Measurements from ENCODE around the gene KLHL29.

Gene KLHL29

GRCh38 chr2:23692263-23692662, 307.3 kb downstream of the KLHL29 start:
- FAIRE-seq (no peak), DNase-seq (ENCODE audit: low spot score) (no peak)

GRCh38 chr2:23692851-23693605, 308.0 kb downstream of the KLHL29 start:
- no peak for FAIRE-seq
- DNase-seq (ENCODE audit: low spot score) = no peak

DNA sequence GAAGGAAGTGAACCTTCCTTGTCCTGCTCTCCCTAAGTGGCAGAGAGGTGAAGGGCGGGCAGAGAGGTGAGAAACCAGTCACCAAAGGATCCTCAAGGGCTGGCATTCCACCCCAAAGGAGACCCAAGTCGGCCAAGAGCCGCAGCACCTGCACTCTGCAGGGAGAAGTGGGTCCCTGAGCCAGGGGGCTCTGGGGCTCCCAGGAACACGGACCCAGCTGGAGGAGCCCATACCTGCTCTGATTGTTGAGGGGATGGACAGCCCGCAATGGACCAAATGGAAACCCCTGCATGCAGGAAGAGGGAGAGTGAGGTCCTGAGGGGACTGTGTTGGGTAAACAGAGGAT, 308.6 kb downstream of the KLHL29 start:
- FAIRE-seq (no peak), DNase-seq (ENCODE audit: low spot score) (no peak)

GRCh38 chr2:23694058-23695045, 309.4 kb downstream of the KLHL29 start:
- DNase-seq (ENCODE audit: low spot score) = no peak
- no peak for FAIRE-seq

DNA sequence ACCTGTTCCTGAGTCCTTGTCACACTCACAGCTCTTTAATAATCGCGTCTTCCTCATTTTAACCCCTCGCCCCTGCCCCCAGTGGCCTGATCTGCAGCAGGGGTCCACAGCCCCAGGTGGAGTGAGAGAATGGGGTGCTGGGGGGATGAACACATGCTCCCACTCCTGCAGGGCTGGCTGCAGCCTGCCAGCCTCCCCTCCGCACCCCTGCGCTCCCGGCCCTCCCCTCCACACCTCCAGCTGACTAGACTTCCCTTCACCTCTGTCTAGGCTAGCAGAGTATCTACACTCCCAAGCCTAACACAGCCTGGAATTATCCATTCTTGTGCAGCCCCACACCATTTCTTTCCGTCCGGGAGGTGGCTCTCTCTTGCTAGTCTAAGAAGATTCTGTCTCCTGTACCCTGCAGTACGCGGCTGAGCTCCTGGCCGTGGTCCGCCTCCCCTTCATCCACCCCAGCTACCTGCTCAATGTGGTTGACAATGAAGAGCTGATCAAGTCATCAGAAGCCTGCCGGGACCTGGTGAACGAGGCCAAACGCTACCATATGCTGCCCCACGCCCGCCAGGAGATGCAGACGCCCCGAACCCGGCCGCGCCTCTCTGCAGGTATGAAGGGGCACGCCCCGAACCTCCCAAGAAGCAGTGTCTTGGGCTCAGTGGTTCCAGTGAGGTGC, 310.4 kb downstream of the KLHL29 start:
- DNase-seq (ENCODE audit: low spot score) = no peak
- FAIRE-seq = no peak

- FAIRE-seq (no peak), DNase-seq (ENCODE audit: low spot score) (no peak)
These were observed 311.1 kb downstream of the KLHL29 start for GRCh38 chr2:23695890-23696751.

GRCh38 chr2:23696752-23697045, 311.7 kb downstream of the KLHL29 start:
- FAIRE-seq = no peak
- DNase-seq (ENCODE audit: low spot score) = no peak

GRCh38 chr2:23697256-23698075, 312.5 kb downstream of the KLHL29 start:
- no peak for FAIRE-seq
- no peak for DNase-seq (ENCODE audit: low spot score)

- FAIRE-seq (no peak), DNase-seq (ENCODE audit: low spot score) (no peak)
These were observed 313.2 kb downstream of the KLHL29 start for GRCh38 chr2:23698116-23698693.

DNA sequence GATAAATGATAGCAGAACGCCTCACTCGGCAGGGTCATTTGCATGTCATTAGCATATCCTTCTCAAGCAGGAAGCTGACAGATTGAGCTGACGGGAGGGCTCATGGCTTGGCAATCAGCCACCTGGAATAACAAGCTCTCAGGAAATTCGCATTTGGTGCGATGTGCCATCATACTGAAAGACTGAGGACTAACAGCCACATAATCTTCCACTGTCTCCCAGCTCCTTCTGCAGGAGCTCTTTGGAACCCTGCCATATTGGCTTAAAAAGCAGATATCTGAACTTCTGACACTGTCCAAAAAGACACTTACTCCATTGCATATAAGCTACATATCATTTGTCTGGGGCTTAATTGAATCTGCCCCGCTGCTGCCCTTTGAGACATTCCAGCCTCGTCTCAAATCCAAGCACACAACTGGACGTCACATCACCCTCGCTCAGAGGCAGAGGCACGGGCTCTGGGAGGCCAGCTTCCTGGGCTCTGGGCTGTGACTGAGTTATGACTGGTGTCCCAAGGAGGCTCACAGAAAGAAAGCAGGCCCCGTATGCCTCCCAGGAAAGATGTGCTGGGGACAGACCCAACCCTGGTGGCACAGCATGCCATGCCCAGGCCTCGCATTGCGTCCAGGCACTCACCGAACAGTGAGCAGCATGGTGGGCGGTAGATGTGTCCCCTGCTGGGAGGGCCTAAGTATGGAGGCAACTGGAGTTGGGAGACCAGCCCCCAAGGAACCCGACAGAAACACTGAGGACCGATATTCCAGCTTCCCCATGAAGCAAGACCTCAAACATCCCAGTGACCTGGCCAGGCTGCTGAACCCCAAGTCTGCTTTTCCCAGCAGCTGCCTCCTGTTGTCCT, 314.0 kb downstream of the KLHL29 start:
- no peak for FAIRE-seq

GRCh38 chr2:23699580-23699925, 314.6 kb downstream of the KLHL29 start:
- no peak for FAIRE-seq
- DNase-seq (ENCODE audit: low spot score) = no peak

More for the DNA sequence above, 314.0 kb downstream of the KLHL29 start:
- no peak for DNase-seq (ENCODE audit: low spot score)

DNA sequence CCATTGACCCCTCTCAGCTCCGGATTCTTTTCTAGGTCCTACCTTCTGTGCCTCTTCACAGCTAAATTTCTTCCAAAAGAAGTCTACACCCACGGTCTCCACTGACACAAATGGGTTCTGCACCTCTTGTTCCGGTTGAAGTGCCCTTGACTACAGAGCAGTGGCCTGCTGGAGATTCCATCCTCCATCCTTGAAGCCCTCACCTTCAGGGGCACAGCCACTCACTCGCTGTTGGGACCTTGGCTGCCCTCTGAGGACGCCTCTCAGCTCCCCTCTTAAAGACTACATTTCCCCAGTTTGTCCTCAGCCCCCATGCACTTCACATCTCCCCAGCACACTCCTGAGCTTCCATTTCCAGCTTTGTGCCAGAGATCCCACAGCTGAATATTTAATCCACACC, 315.6 kb downstream of the KLHL29 start:
- DNase-seq (ENCODE audit: low spot score) (no peak), FAIRE-seq (no peak)

DNA sequence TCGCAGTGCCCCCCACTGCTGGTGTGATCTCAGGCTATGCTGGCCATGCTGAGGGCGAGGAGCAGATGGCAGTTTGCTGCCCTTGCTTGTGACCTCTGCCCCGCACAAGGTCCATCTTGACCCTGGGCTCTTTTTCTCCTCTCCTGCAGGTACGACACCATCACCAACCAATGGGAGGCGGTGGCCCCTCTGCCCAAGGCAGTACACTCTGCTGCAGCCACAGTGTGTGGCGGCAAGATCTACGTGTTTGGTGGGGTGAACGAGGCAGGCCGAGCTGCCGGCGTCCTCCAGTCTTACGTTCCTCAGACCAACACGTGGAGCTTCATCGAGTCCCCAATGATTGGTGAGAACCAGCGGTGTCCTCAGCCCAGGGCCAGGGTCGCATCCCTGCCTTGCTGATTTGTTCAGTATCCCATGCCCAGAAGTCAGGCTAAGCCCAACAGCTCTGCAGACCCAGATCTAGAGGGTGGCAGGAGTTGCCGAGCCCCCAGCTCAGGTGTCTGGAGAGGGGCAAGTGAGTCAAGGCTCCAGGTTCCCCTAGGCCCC, 318.1 kb downstream of the KLHL29 start:
- FAIRE-seq (no peak), DNase-seq (ENCODE audit: low spot score) (no peak)

GRCh38 chr2:23703583-23704385, 318.8 kb downstream of the KLHL29 start:
- no peak for DNase-seq (ENCODE audit: low spot score)
- FAIRE-seq = no peak

DNA sequence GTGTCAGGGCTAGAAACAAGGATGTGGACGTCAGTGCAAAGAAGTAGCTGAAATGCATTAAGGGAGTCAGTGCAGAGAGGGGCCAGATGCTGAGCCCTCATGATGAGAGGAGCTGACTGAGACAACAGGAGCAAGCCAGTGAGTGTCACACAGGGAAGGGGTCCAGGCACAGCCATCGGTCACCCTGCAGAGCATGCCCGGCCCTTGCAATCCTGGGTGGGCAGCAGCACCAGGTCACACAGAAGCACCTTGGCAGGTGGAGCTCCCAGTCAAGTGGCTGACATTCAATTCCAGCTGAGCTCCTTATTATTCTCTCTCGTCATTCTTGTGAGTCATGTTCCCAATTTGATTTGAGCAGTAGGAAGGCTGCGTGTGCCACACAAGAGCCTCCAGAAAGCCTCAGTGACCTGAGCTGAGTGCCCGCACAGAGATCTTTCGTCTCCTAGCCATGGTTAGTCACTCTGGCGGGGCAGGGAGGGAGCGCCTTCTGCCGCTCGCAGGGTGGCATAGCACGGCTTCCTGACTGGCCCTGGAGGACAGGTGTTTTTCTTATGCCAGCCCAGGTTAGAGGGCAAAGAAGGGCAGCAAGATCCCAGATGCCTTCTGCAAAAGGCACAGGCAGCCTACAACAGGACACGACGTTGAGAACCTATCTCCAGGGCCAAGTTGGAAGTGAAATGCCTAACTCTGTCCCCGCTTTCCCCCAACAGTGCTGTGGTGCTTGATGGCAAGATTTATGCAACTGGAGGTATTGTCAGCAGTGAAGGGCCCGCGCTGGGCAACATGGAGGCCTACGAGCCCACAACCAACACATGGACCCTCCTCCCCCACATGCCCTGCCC, 321.0 kb downstream of the KLHL29 start:
- FAIRE-seq (no peak), DNase-seq (ENCODE audit: low spot score) (no peak)

- FAIRE-seq (no peak), DNase-seq (ENCODE audit: low spot score) (no peak)
These were observed 321.7 kb downstream of the KLHL29 start for GRCh38 chr2:23706613-23707078.

DNA sequence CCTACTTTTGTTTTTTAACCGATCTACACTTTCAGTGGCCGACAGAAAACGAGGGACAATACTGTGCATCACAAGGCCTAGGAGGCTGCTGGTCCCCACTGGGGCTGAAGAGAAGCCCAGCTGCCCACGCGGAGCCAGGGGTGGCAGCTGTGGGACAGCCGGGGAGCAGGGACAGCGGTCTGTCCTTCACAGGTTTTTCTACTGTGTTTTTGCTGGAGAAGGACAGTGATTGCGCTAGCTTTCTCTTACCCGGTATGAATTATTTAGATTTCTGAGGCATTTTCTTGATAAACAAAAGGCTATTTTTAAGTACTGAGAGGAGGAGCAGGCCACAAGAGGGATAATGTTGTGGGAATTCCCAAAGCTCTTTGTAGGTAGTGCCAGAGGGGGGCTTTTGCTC, 322.1 kb downstream of the KLHL29 start:
- FAIRE-seq (no peak), DNase-seq (ENCODE audit: low spot score) (no peak)

All from urothelium cell line (cell line).